Umbilical cord (tissue), 1 donor: ENCODE results near the gene GPS2. TPM values are rescaled to one million over a fixed set of nuclear protein-coding genes. Genes with fewer than 3 reads are reported as not detected.

Experiments
- total RNA-seq: library from RNA; depleted of rRNA; stranded (reverse); fragments of >200 nt; gene quantifications from one replicate; pipeline ENCODE4 v1.2.3, GENCODE V29; 2014; ENCODE audit warnings: low replicate concordance; ENCODE audit not compliant: insufficient read depth

GPS2 gene
- total RNA-seq, 1 donor from 2014 or later: 20.5 TPM

Other genes with a start within 250 kb of the GPS2 start
- not detected for gene CLEC10A, start 235.1 kb downstream of the GPS2 start, total RNA-seq
- gene ASGR2, start 200.5 kb downstream of the GPS2 start, total RNA-seq: not detected
- 1.2 TPM for gene ASGR1, start 136.0 kb downstream of the GPS2 start, total RNA-seq
- 18.3 TPM for gene DLG4, start 95.5 kb downstream of the GPS2 start, total RNA-seq
- gene ACADVL, start 95.4 kb downstream of the GPS2 start, total RNA-seq: 147 TPM
- gene DVL2, start 80.8 kb downstream of the GPS2 start, total RNA-seq: 64.8 TPM
- gene PHF23, start 75.9 kb downstream of the GPS2 start, total RNA-seq: 29.1 TPM
- 240 TPM for gene GABARAP, start 72.9 kb downstream of the GPS2 start, total RNA-seq
- gene CTDNEP1, start 63.6 kb downstream of the GPS2 start, total RNA-seq: 15.4 TPM
- gene ELP5, start 63.1 kb downstream of the GPS2 start, total RNA-seq: 13.7 TPM
- gene CLDN7, start 52.9 kb downstream of the GPS2 start, total RNA-seq: 14.2 TPM
- gene SLC2A4, start 33.6 kb downstream of the GPS2 start, total RNA-seq: 7.7 TPM
- gene YBX2, start 20.7 kb downstream of the GPS2 start, total RNA-seq: 0.96 TPM
- gene EIF5A, start 7.7 kb downstream of the GPS2 start, total RNA-seq: 136 TPM
- gene NEURL4, start 14.0 kb upstream of the GPS2 start, total RNA-seq: 35.6 TPM
- 5.3 TPM for gene ACAP1, start 21.2 kb upstream of the GPS2 start, total RNA-seq
- gene KCTD11, start 36.8 kb upstream of the GPS2 start, total RNA-seq: 18.3 TPM
- gene TMEM95, start 39.8 kb upstream of the GPS2 start, total RNA-seq: not detected
- gene TNK1, start 65.7 kb upstream of the GPS2 start, total RNA-seq: 12.8 TPM
- gene PLSCR3, start 79.2 kb upstream of the GPS2 start, total RNA-seq: 21.9 TPM
- gene TMEM256, start 88.7 kb upstream of the GPS2 start, total RNA-seq: 89.3 TPM
- 4.8 TPM for gene NLGN2, start 92.5 kb upstream of the GPS2 start, total RNA-seq
- not detected for gene SPEM1, start 105.0 kb upstream of the GPS2 start, total RNA-seq
- not detected for gene SPEM2, start 110.3 kb upstream of the GPS2 start, total RNA-seq
- gene SPEM3, start 113.5 kb upstream of the GPS2 start, total RNA-seq: 0.96 TPM
- gene TMEM102, start 120.1 kb upstream of the GPS2 start, total RNA-seq: 1.9 TPM
- gene FGF11, start 124.2 kb upstream of the GPS2 start, total RNA-seq: 12.8 TPM
- gene CHRNB1, start 129.7 kb upstream of the GPS2 start, total RNA-seq: 8.9 TPM
- 18.1 TPM for gene ZBTB4, start 164.3 kb upstream of the GPS2 start, total RNA-seq
- 0.24 TPM for gene SLC35G6, start 166.1 kb upstream of the GPS2 start, total RNA-seq
- gene POLR2A, start 169.0 kb upstream of the GPS2 start, total RNA-seq: 40.7 TPM
- 14.9 TPM for gene TNFSF12, start 233.7 kb upstream of the GPS2 start, total RNA-seq
- 7.7 TPM for gene TNFSF13, start 243.4 kb upstream of the GPS2 start, total RNA-seq
- 56.6 TPM for gene SENP3, start 246.6 kb upstream of the GPS2 start, total RNA-seq